K562 (cell line): ENCODE measurements around the gene HNRNPDL. TPM values are rescaled to one million over a fixed set of nuclear protein-coding genes. Genes with fewer than 3 reads are reported as not detected.

Experiments
- ATF2 ChIP-seq: sonication (generic); formaldehyde crosslinking; IDR thresholded peaks from 2 replicates; pipeline ENCODE4 v1.8.1; 2022; ENCODE audit warnings: missing genetic modification reagents
- HLTF ChIP-seq: fragments of 450-650 bp; IDR thresholded peaks from 2 replicates; pipeline ENCODE4 v1.6.1; 2016
- HMGN3 ChIP-seq: IDR thresholded peaks from 2 replicates; pipeline ENCODE4 v1.6.1; 2011; ENCODE audit warnings: borderline replicate concordance, low read depth, mild to moderate bottlenecking, mixed read lengths, low read length; ENCODE audit not compliant: insufficient read length; ENCODE audit errors: extremely low read depth
- MIER1 ChIP-seq: fragments of 450-650 bp; IDR thresholded peaks from 2 replicates; pipeline ENCODE4 v1.6.1; 2016; ENCODE audit warnings: antibody characterized with exemption, mild to moderate bottlenecking, low read depth
- MTA1 ChIP-seq: fragments of 450-650 bp; IDR thresholded peaks from 2 replicates; pipeline ENCODE4 v1.6.1; 2017; ENCODE audit warnings: borderline replicate concordance
- POLR2AphosphoS2 ChIP-seq: IDR thresholded peaks from 2 replicates; pipeline ENCODE4 v1.6.1; 2012; ENCODE audit warnings: low read length, improper control_type of control experiment
- RBM25 ChIP-seq: fragments of 200-400 bp; formaldehyde crosslinking; IDR thresholded peaks from 2 replicates; pipeline ENCODE4 v1.6.1; 2018; ENCODE audit warnings: low read length, low read depth, moderate library complexity; ENCODE audit not compliant: severe bottlenecking
- SAFB ChIP-seq: fragments of 200-400 bp; formaldehyde crosslinking; IDR thresholded peaks from 2 replicates; pipeline ENCODE4 v1.6.1; 2017; ENCODE audit warnings: low read depth, low read length, borderline replicate concordance
- SRSF3 ChIP-seq: fragments of 200-400 bp; formaldehyde crosslinking; IDR thresholded peaks from 2 replicates; pipeline ENCODE4 v1.6.1; 2016; ENCODE audit warnings: mild to moderate bottlenecking, low read length, moderate library complexity; ENCODE audit not compliant: insufficient read depth
- TBL1XR1 ChIP-seq, 2 experiments: IDR thresholded peaks; 2 replicates each; pipeline ENCODE4 v1.6.1; 2012; ENCODE audit warnings: improper control_type of control experiment in 2 of 2, low read length in 2 of 2, mild to moderate bottlenecking in 1 of 2
- XRCC3 ChIP-seq: fragments of 450-650 bp; IDR thresholded peaks from 2 replicates; pipeline ENCODE4 v1.6.1; 2017; ENCODE audit warnings: mild to moderate bottlenecking, moderate library complexity
- ZBTB12 ChIP-seq: fragments of 250-450 bp; sonication (Bioruptor Pico); IDR thresholded peaks from 2 replicates; pipeline ENCODE4 v1.4.0; 2020
- ZNF12 ChIP-seq: sonication (generic); formaldehyde crosslinking; IDR thresholded peaks from 2 replicates; pipeline ENCODE4 v1.4.0; 2020; ENCODE audit warnings: mild to moderate bottlenecking, missing genetic modification reagents
- ZNF740 ChIP-seq, 3 experiments: fragments of 200-800 bp in 1 of 3; sonication (Bioruptor generic) in 1 of 3; sonication (generic) in 1 of 3; formaldehyde crosslinking in 1 of 3; IDR thresholded peaks; 2 replicates each; pipeline versions ENCODE4 v1.6.1 to v1.8.0; 2016 to 2022; ENCODE audit warnings: mild to moderate bottlenecking in 2 of 3, missing compliant biosample characterization in 2 of 3, missing genetic modification characterization in 2 of 3, missing genetic modification reagents in 1 of 3
- polyA plus RNA-seq, 8 experiments: library from polyadenylated mRNA; depleted of rRNA in 4 of 8; stranded (reverse) in 5 of 8; unstranded in 3 of 8; fragments of >200 nt; fragmentation: Nextera tagmentation in 2 of 8; fragmentation: Illumina TruSeq in 1 of 8; extraction: Ambion mirVana in 2 of 8; extraction: Trizol in 1 of 8; gene quantifications; 2 replicates each; pipeline versions ENCODE4 v1.2.1 to v1.2.3, GENCODE V29; 2011 to 2014; ENCODE audit warnings: inconsistent platforms in 1 of 8, missing spikeins in 1 of 8
- total RNA-seq, 7 experiments: library from RNA; depleted of rRNA in 6 of 7; stranded (reverse); fragments of >200 nt in 6 of 7; fragmentation: Illumina TruSeq in 2 of 7; extraction: Trizol in 2 of 7; gene quantifications; 2 replicates each; pipeline versions ENCODE4 v1.2.1 to v1.2.3, GENCODE V29; 2011 to 2021; ENCODE audit warnings: low replicate concordance in 1 of 7
- TF ChIP-seq, protein P1 (sequence below), 2 experiments: fragments of 450-650 bp in 1 of 2; sonication (generic) in 1 of 2; formaldehyde crosslinking in 1 of 2; IDR thresholded peaks in 1 of 2; conservative IDR thresholded peaks in 1 of 2; 2 replicates each; pipeline versions ENCODE4 v1.6.1 to v1.8.1; 2016 to 2023; ENCODE audit warnings: mild to moderate bottlenecking in 2 of 2, moderate library complexity in 2 of 2, inconsistent platforms in 1 of 2, missing genetic modification reagents in 1 of 2
- TF ChIP-seq, protein P2 (sequence below): sonication (generic); formaldehyde crosslinking; IDR thresholded peaks from 2 replicates; pipeline ENCODE4 v1.8.0; 2022; ENCODE audit warnings: missing genetic modification reagents, mild to moderate bottlenecking, borderline replicate concordance
- TF ChIP-seq, protein P3 (sequence below): fragments of 250-450 bp; sonication (Bioruptor Pico); IDR thresholded peaks from 2 replicates; pipeline ENCODE4 v1.8.0; 2022; ENCODE audit warnings: inconsistent platforms

Gene HNRNPDL
- total and polyA plus RNA-seq, 9 of the 15 experiments (the other 6 are each of a cell fraction or from before 2014, with no cell fraction given) = 243 to 652 (median 351) TPM

GRCh38 chr4:82430193-82430963 is at the start of gene HNRNPDL, which contains the start of gene ENOPH1 (continued):
- peak; percentile 54; the same call in 1 of the 2 replicates for TF ChIP-seq ZNF740 (CRISPR knock-in tag; IDR thresholded peaks at IDR 0.05)
- TF ChIP-seq ZNF740 (tag; IDR thresholded peaks at IDR 0.05) = no peak
- TF ChIP-seq, protein P1, sequence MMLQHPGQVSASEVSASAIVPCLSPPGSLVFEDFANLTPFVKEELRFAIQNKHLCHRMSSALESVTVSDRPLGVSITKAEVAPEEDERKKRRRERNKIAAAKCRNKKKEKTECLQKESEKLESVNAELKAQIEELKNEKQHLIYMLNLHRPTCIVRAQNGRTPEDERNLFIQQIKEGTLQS (IDR thresholded peaks at IDR 0.05) = no peak
- TF ChIP-seq, protein P1 (CRISPR knock-in tag; conservative IDR thresholded peaks at IDR 0.05) = peak; percentile 54; the same call in 1 of the 2 replicates
- TF ChIP-seq POLR2AphosphoS2 = no peak
- TF ChIP-seq MTA1 = no peak
- TF ChIP-seq ZNF12 (CRISPR knock-in tag) = no peak
- TF ChIP-seq SAFB = peak; percentile 73
- TF ChIP-seq, protein P2, sequence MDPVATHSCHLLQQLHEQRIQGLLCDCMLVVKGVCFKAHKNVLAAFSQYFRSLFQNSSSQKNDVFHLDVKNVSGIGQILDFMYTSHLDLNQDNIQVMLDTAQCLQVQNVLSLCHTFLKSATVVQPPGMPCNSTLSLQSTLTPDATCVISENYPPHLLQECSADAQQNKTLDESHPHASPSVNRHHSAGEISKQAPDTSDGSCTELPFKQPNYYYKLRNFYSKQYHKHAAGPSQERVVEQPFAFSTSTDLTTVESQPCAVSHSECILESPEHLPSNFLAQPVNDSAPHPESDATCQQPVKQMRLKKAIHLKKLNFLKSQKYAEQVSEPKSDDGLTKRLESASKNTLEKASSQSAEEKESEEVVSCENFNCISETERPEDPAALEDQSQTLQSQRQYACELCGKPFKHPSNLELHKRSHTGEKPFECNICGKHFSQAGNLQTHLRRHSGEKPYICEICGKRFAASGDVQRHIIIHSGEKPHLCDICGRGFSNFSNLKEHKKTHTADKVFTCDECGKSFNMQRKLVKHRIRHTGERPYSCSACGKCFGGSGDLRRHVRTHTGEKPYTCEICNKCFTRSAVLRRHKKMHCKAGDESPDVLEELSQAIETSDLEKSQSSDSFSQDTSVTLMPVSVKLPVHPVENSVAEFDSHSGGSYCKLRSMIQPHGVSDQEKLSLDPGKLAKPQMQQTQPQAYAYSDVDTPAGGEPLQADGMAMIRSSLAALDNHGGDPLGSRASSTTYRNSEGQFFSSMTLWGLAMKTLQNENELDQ (CRISPR knock-in tag) = no peak
- no peak for TF ChIP-seq XRCC3
- TF ChIP-seq RBM25 = peak; percentile 50
- TF ChIP-seq ATF2 (CRISPR knock-in tag) = no peak; the same call in 1 of the 2 replicates
- TF ChIP-seq, protein P3, sequence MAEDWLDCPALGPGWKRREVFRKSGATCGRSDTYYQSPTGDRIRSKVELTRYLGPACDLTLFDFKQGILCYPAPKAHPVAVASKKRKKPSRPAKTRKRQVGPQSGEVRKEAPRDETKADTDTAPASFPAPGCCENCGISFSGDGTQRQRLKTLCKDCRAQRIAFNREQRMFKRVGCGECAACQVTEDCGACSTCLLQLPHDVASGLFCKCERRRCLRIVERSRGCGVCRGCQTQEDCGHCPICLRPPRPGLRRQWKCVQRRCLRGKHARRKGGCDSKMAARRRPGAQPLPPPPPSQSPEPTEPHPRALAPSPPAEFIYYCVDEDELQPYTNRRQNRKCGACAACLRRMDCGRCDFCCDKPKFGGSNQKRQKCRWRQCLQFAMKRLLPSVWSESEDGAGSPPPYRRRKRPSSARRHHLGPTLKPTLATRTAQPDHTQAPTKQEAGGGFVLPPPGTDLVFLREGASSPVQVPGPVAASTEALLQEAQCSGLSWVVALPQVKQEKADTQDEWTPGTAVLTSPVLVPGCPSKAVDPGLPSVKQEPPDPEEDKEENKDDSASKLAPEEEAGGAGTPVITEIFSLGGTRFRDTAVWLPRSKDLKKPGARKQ (CRISPR knock-in tag) = no peak
- no peak for TF ChIP-seq MIER1
- no peak for TF ChIP-seq TBL1XR1 (IDR thresholded peaks at IDR 0.05; ENCODE audit: low read length in 2 of 2)
- TF ChIP-seq SRSF3 = no peak
- TF ChIP-seq ZBTB12 (CRISPR knock-in tag) = no peak
- TF ChIP-seq HMGN3 = peak; percentile 92
- no peak for TF ChIP-seq HLTF
